BLaER1 (cell line): ENCODE data around the gene INSL3.

ENCODE experiments used
- H3K27ac ChIP-seq: shearing (Covaris generic); formaldehyde crosslinking; 2 replicates; pipeline ENCODE4 v1.8.1; 2022
- H3K27me3 ChIP-seq: shearing (Covaris generic); formaldehyde crosslinking; 2 replicates; pipeline ENCODE4 v1.8.1; 2022
- H3K36me3 ChIP-seq: shearing (Covaris generic); formaldehyde crosslinking; 2 replicates; pipeline ENCODE4 v1.8.1; 2022
- H3K4me1 ChIP-seq: shearing (Covaris generic); formaldehyde crosslinking; 2 replicates; pipeline ENCODE4 v1.8.1; 2022
- H3K4me2 ChIP-seq: shearing (Covaris generic); formaldehyde crosslinking; 2 replicates; pipeline ENCODE4 v1.8.1; 2022
- H3K4me3 ChIP-seq: shearing (Covaris generic); formaldehyde crosslinking; 2 replicates; pipeline ENCODE4 v1.8.1; 2022
- H3K9ac ChIP-seq: shearing (Covaris generic); formaldehyde crosslinking; 2 replicates; pipeline ENCODE4 v1.8.1; 2022
- H3K9me3 ChIP-seq: shearing (Covaris generic); formaldehyde crosslinking; 2 replicates; pipeline ENCODE4 v1.8.1; 2022
- H4K20me1 ChIP-seq: shearing (Covaris generic); formaldehyde crosslinking; 2 replicates; pipeline ENCODE4 v1.8.1; 2022
- Cebpa-rat ChIP-seq: shearing (Covaris generic); IDR thresholded peaks from 2 replicates; pipeline ENCODE4 v1.8.1; 2022

Gene INSL3

DNA sequence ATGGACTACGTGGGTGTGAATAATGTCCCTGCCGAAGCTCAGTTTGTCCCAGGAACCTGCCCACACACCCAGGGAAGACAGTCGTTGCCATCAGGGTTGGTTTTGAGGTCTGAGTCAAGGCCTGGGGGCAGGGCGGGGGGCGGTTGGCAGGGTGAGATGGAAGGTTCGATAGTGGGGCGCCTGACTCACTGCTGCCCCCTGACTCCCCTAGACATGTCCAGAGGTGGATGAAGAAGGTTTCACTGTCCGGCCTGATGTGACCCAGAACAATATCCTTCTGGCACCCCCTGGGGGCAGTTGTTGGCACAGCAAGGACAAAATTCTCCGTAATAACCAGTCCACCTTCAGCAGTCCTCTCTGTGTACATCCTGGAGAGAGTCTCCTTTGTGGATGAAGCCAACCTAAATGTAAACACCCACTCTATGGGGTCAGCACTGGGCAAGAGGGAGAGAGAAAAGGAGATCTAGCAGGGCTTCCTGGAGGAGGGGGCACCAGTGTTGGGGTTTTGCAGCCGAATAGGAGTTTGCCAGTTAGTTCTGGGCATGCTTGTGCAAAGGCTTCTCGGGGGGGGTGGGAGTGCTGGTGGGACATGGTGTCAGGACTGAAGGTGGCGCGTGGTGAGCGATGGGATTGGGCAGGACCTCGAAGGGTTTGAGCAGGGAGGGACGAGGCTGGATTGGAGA, 45.9 kb downstream of the INSL3 start:
- Histone ChIP-seq H3K4me2 (no peak overlapping the region), H3K9ac (no peak overlapping the region), H3K36me3 (peaks cover 80% of the 10 kb centered on the region), H3K4me3 (no peak overlapping the region), H3K27ac (no peak overlapping the region), H3K9me3 (no peaks in the 10 kb centered on the region), H3K4me1 (peaks cover 24% of the 10 kb centered on the region), H4K20me1 (peaks cover 30% of the 10 kb centered on the region), H3K27me3 (no peaks in the 10 kb centered on the region)
- no peak for TF ChIP-seq Cebpa-rat

DNA sequence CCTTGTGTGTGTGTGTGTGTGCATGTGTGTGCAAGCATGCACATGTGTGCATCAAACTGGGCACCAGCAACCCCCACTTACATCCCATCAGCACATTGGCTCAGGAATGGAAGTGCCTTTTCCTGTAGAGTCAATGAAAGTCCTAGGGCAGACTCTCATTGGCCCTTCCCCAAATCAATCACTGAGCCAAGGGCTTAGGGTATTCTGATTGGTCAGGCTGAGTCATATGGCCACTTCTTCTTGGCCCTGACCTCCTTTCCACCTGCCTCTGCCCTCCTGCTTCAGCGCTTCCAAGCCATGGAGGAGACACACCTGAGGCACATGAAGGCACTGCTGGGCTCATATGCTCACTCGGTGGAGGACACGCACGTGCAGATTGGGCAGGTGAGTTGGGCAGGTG, 49.1 kb downstream of the INSL3 start:
- H3K4me2 ChIP-seq = no peak overlapping the region
- no peaks in the 10 kb centered on the region for H3K9me3 ChIP-seq
- TF ChIP-seq Cebpa-rat = no peak
- no peak overlapping the region for H3K27ac ChIP-seq
- H3K9ac ChIP-seq = no peak overlapping the region
- peaks cover 93% of the 10 kb centered on the region for H3K36me3 ChIP-seq
- peaks cover 13% of the 10 kb centered on the region for H3K4me1 ChIP-seq
- no peak overlapping the region for H3K4me3 ChIP-seq
- no peaks in the 10 kb centered on the region for H3K27me3 ChIP-seq
- H4K20me1 ChIP-seq = peaks cover 23% of the 10 kb centered on the region

DNA sequence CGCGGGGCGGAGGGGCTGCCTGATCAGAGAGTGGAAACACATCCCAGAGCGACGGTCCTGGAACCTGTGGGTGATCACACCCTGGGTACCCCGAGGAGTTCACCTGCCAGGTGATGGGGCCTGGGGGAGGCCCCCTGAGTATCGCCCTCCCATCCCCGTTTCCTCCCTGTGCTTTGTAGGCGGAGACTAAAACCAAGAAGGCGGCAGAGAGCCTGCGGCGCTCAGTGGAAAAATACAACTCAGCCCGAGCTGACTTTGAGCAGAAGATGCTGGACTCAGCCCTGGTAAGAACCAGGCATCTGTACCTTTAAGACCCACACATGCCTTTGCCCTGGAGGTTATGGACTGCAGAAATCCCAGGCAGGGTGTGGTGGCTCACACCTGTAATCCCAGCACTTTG, 50.7 kb downstream of the INSL3 start:
- no peak overlapping the region for H3K27ac ChIP-seq
- no peak overlapping the region for H3K4me2 ChIP-seq
- H3K4me1 ChIP-seq = peaks cover 5% of the 10 kb centered on the region; the same call in 1 of the 2 replicates
- no peaks in the 10 kb centered on the region for H3K27me3 ChIP-seq
- no peak for TF ChIP-seq Cebpa-rat
- no peaks in the 10 kb centered on the region for H3K9me3 ChIP-seq
- peaks cover 12% of the 10 kb centered on the region; the same call in 1 of the 2 replicates for H4K20me1 ChIP-seq
- no peak overlapping the region for H3K9ac ChIP-seq
- H3K4me3 ChIP-seq = no peak overlapping the region
- peaks cover 90% of the 10 kb centered on the region for H3K36me3 ChIP-seq

DNA sequence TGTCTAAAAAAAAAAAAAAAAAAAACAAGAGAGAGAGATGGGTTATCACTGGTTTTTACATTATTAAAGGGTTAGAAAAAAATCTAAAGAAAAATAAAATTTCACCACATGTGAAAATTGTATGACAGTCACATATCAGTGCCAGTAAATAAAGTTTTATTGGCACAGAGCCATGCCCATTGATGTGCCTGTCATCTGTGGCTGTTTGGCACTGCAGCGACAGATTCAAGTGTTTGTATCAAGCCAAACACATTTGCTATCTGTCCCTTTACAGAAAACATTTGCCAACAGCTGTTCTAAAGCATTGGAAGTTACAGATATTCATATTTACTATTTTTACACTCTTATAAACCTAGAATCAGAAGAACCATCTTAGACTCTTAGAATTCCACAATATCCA, 53.8 kb downstream of the INSL3 start:
- Histone ChIP-seq H4K20me1 (peaks cover 9% of the 10 kb centered on the region; the same call in 1 of the 2 replicates), H3K4me3 (no peak overlapping the region), H3K9me3 (no peaks in the 10 kb centered on the region), H3K4me1 (peaks cover 5% of the 10 kb centered on the region; the same call in 1 of the 2 replicates), H3K9ac (no peak overlapping the region), H3K36me3 (peaks cover 93% of the 10 kb centered on the region), H3K27me3 (no peaks in the 10 kb centered on the region), H3K4me2 (no peak overlapping the region), H3K27ac (no peak overlapping the region)
- no peak for TF ChIP-seq Cebpa-rat

DNA sequence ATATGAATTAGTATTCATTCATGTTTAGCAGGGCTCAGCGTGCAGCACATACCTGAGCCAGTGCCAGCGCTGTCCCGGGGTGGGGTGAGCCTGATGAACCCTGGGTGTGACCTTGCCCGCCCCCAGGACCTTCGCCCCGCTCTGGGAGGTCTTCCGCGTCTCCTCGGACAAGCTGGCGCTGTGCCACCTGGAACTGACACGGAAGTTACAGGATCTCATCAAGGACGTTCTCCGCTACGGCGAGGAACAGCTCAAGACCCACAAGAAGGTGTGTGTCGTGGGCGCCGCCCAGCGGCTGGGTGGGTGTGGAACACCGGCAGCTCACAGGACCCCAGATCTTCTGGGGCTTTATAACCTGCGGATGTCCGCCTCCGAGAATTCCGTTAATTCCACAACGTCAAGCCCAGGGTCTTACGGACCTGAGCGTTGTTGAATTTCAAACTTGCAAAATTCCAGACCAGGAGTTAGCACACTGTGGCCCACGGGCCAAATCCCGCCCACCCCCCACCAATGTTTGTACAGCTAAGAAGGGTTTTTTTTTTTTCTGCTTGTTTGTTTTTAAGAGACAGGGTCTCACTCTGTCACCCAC, 54.7 kb downstream of the INSL3 start:
- Histone ChIP-seq H3K4me2 (peak overlapping the region; percentile 43), H3K9me3 (no peaks in the 10 kb centered on the region), H4K20me1 (peaks cover 11% of the 10 kb centered on the region; the same call in 1 of the 2 replicates), H3K36me3 (peaks cover 93% of the 10 kb centered on the region), H3K27me3 (no peaks in the 10 kb centered on the region), H3K4me1 (peaks cover 5% of the 10 kb centered on the region; the same call in 1 of the 2 replicates), H3K27ac (no peak overlapping the region), H3K4me3 (no peak overlapping the region), H3K9ac (no peak overlapping the region)
- no peak for TF ChIP-seq Cebpa-rat
